Measurements from ENCODE around the gene CILP2.

CILP2 gene

GRCh38 chr19:19504754-19505668 lies 33.1 kb upstream of the CILP2 start:
- DNase-seq, result no peak

- no peak for DNase-seq
These were observed 32.3 kb upstream of the CILP2 start for GRCh38 chr19:19505669-19506326.

- DNase-seq, result no peak
These were observed 31.5 kb upstream of the CILP2 start for GRCh38 chr19:19506592-19506991.

- DNase-seq, result no peak
These were observed 30.7 kb upstream of the CILP2 start for GRCh38 chr19:19507354-19507753.

- DNase-seq, result no peak
These were observed 29.8 kb upstream of the CILP2 start for GRCh38 chr19:19508217-19508616.

GRCh38 chr19:19510432-19510831 lies 27.6 kb upstream of the CILP2 start:
- no peak for DNase-seq

GRCh38 chr19:19513682-19514081 lies 24.4 kb upstream of the CILP2 start:
- DNase-seq, result no peak

- DNase-seq, result no peak
These were observed 23.8 kb upstream of the CILP2 start for GRCh38 chr19:19514215-19514657.

- no peak for DNase-seq
These were observed 23.0 kb upstream of the CILP2 start, which contains the start of gene TSSK6 for GRCh38 chr19:19514881-19515641. TSSK6 (minus strand) TSS chr19:19515548; CDS start chr19:19515427, 121 bp downstream.

- DNase-seq, result peak; percentile 87 to 94
These were observed 22.2 kb upstream of the CILP2 start, which contains the start of gene NDUFA13 for GRCh38 chr19:19515642-19516519. NDUFA13 (plus strand) TSS chr19:19516225; CDS start chr19:19516239, 14 bp downstream.

GRCh38 chr19:19517235-19517619 lies 20.8 kb upstream of the CILP2 start:
- no peak for DNase-seq

- no peak for DNase-seq
These were observed 17.1 kb upstream of the CILP2 start for GRCh38 chr19:19520989-19521388.

- no peak for DNase-seq
These were observed 14.9 kb upstream of the CILP2 start for GRCh38 chr19:19523177-19523576.

- no peak for DNase-seq
These were observed 14.0 kb upstream of the CILP2 start for GRCh38 chr19:19524053-19524452.

- no peak for DNase-seq
These were observed 12.3 kb upstream of the CILP2 start for GRCh38 chr19:19525611-19526380.

- DNase-seq, result no peak
These were observed 11.3 kb upstream of the CILP2 start for GRCh38 chr19:19526581-19527370.

GRCh38 chr19:19527371-19527656 lies 10.8 kb upstream of the CILP2 start:
- no peak for DNase-seq

GRCh38 chr19:19527674-19528625 lies 10.1 kb upstream of the CILP2 start:
- no peak for DNase-seq

- no peak for DNase-seq
These were observed 9.2 kb upstream of the CILP2 start, which contains the start of gene YJEFN3 for GRCh38 chr19:19528721-19529490. YJEFN3 (plus strand) TSS chr19:19528911; CDS start chr19:19528933, 22 bp downstream.
